Adipocyte (in vitro differentiated cells): ENCODE results near the gene NELFB.

Source experiments
- DNase-seq: peaks from one replicate; pipeline ENCODE4 v3.0.0-alpha.2; 2015; ENCODE audit warnings: low read depth
- H3K27me3 ChIP-seq: replicated peaks from 2 replicates; pipeline ENCODE4 v1.7.0; 2013; ENCODE audit warnings: mild to moderate bottlenecking, low read length, moderate library complexity; ENCODE audit not compliant: control insufficient read depth, insufficient read depth
- H3K36me3 ChIP-seq: 2 replicates; pipeline ENCODE4 v1.7.0; 2013; ENCODE audit warnings: low read length, mild to moderate bottlenecking, moderate library complexity; ENCODE audit not compliant: control insufficient read depth, insufficient read depth, severe bottlenecking
- H3K4me1 ChIP-seq: 2 replicates; pipeline ENCODE4 v1.7.0; 2013; ENCODE audit warnings: mild to moderate bottlenecking, low read length, moderate library complexity; ENCODE audit not compliant: control insufficient read depth, insufficient read depth
- H3K4me3 ChIP-seq: 2 replicates; pipeline ENCODE4 v1.7.0; 2013; ENCODE audit warnings: mild to moderate bottlenecking, low read length, moderate library complexity
- H3K9ac ChIP-seq: 2 replicates; pipeline ENCODE4 v1.7.0; 2013; ENCODE audit warnings: mild to moderate bottlenecking, low read length, moderate library complexity
- H3K9me3 ChIP-seq: 2 replicates; pipeline ENCODE4 v1.7.0; 2013; ENCODE audit warnings: mild to moderate bottlenecking, low read length, moderate library complexity; ENCODE audit not compliant: control insufficient read depth

NELFB gene

GRCh38 chr9:137301081-137301947 lies 46.2 kb downstream of the NELFB start:
- peaks cover 63% of the 10 kb centered on the region for H3K27me3 ChIP-seq
- no peak overlapping the region for H3K9ac ChIP-seq
- H3K36me3 ChIP-seq, result no peaks in the 10 kb centered on the region
- no peak overlapping the region for H3K4me3 ChIP-seq
- no peaks in the 10 kb centered on the region for H3K9me3 ChIP-seq
- peak; percentile 63 for DNase-seq
- H3K4me1 ChIP-seq, result peaks cover 3% of the 10 kb centered on the region

GRCh38 chr9:137302118-137302448 lies 47.0 kb downstream of the NELFB start, which contains the start of gene NRARP:
NRARP (minus strand) TSS chr9:137302271; CDS start chr9:137301928, 343 bp downstream.
- no peak within 1 kb of the TSS for H3K4me3 ChIP-seq

GRCh38 chr9:137302449-137303150 lies 47.5 kb downstream of the NELFB start:
- Histone ChIP-seq H3K4me3 (no peak overlapping the region), H3K27me3 (peaks cover 60% of the 10 kb centered on the region), H3K36me3 (no peaks in the 10 kb centered on the region), H3K4me1 (peaks cover 3% of the 10 kb centered on the region), H3K9ac (no peak overlapping the region), H3K9me3 (no peaks in the 10 kb centered on the region)
- no peak for DNase-seq

More at GRCh38 chr9:137302118-137302448, 47.0 kb downstream of the NELFB start, which contains the start of gene NRARP:
- peaks cover 60% of the 10 kb centered on the region for H3K27me3 ChIP-seq
- peaks cover 3% of the 10 kb centered on the region for H3K4me1 ChIP-seq
- no peak within 1 kb of the TSS for H3K9ac ChIP-seq
- H3K36me3 ChIP-seq, result no peaks in the 10 kb centered on the region
- DNase-seq, result peak; percentile 90
- no peaks in the 10 kb centered on the region for H3K9me3 ChIP-seq

GRCh38 chr9:137303151-137303892 lies 48.2 kb downstream of the NELFB start:
- H3K4me1 ChIP-seq, result peaks cover 3% of the 10 kb centered on the region
- H3K4me3 ChIP-seq, result no peak overlapping the region
- no peak for DNase-seq
- no peaks in the 10 kb centered on the region for H3K36me3 ChIP-seq
- H3K9me3 ChIP-seq, result no peaks in the 10 kb centered on the region
- peaks cover 56% of the 10 kb centered on the region for H3K27me3 ChIP-seq
- H3K9ac ChIP-seq, result no peak overlapping the region

- H3K27me3 ChIP-seq, result peaks cover 51% of the 10 kb centered on the region
- H3K4me3 ChIP-seq, result no peak overlapping the region
- H3K36me3 ChIP-seq, result no peaks in the 10 kb centered on the region
- H3K9ac ChIP-seq, result no peak overlapping the region
- H3K9me3 ChIP-seq, result no peaks in the 10 kb centered on the region
- H3K4me1 ChIP-seq, result peaks cover 3% of the 10 kb centered on the region
- DNase-seq, result no peak
Measured at GRCh38 chr9:137303893-137304382, 48.8 kb downstream of the NELFB start.

- no peak overlapping the region for H3K4me3 ChIP-seq
- no peak for DNase-seq
- peaks cover 51% of the 10 kb centered on the region for H3K27me3 ChIP-seq
- H3K36me3 ChIP-seq, result no peaks in the 10 kb centered on the region
- no peaks in the 10 kb centered on the region for H3K9me3 ChIP-seq
- H3K4me1 ChIP-seq, result peaks cover 3% of the 10 kb centered on the region
- H3K9ac ChIP-seq, result no peak overlapping the region
Measured at GRCh38 chr9:137304383-137305059, 49.4 kb downstream of the NELFB start.

- H3K27me3 ChIP-seq, result peaks cover 44% of the 10 kb centered on the region
- no peaks in the 10 kb centered on the region for H3K36me3 ChIP-seq
- peaks cover 3% of the 10 kb centered on the region for H3K4me1 ChIP-seq
- H3K9me3 ChIP-seq, result no peaks in the 10 kb centered on the region
- no peak for DNase-seq
- H3K9ac ChIP-seq, result no peak overlapping the region
- no peak overlapping the region for H3K4me3 ChIP-seq
Measured at GRCh38 chr9:137305060-137305797, 50.1 kb downstream of the NELFB start.

GRCh38 chr9:137305798-137306065 lies 50.6 kb downstream of the NELFB start:
- Histone ChIP-seq H3K4me1 (peaks cover 3% of the 10 kb centered on the region), H3K4me3 (no peak overlapping the region), H3K27me3 (peaks cover 43% of the 10 kb centered on the region), H3K36me3 (no peaks in the 10 kb centered on the region), H3K9me3 (no peaks in the 10 kb centered on the region), H3K9ac (no peak overlapping the region)
- DNase-seq, result no peak

- no peaks in the 10 kb centered on the region for H3K9me3 ChIP-seq
- H3K4me3 ChIP-seq, result no peak overlapping the region
- no peak overlapping the region for H3K9ac ChIP-seq
- no peaks in the 10 kb centered on the region for H3K4me1 ChIP-seq
- DNase-seq, result no peak
- H3K36me3 ChIP-seq, result no peaks in the 10 kb centered on the region
- peaks cover 46% of the 10 kb centered on the region for H3K27me3 ChIP-seq
Measured at GRCh38 chr9:137306066-137306849, 51.1 kb downstream of the NELFB start.

- Histone ChIP-seq H3K9ac (no peak overlapping the region), H3K4me1 (no peaks in the 10 kb centered on the region), H3K27me3 (peaks cover 46% of the 10 kb centered on the region), H3K4me3 (no peak overlapping the region), H3K9me3 (no peaks in the 10 kb centered on the region), H3K36me3 (no peaks in the 10 kb centered on the region)
- no peak for DNase-seq
Measured at GRCh38 chr9:137306850-137307254, 51.7 kb downstream of the NELFB start.
